ENCODE data around the gene CASTOR1.
A peak's percentile ranks its signal among the peaks of the same experiment; 100 is the strongest.

The CASTOR1 gene

DNA sequence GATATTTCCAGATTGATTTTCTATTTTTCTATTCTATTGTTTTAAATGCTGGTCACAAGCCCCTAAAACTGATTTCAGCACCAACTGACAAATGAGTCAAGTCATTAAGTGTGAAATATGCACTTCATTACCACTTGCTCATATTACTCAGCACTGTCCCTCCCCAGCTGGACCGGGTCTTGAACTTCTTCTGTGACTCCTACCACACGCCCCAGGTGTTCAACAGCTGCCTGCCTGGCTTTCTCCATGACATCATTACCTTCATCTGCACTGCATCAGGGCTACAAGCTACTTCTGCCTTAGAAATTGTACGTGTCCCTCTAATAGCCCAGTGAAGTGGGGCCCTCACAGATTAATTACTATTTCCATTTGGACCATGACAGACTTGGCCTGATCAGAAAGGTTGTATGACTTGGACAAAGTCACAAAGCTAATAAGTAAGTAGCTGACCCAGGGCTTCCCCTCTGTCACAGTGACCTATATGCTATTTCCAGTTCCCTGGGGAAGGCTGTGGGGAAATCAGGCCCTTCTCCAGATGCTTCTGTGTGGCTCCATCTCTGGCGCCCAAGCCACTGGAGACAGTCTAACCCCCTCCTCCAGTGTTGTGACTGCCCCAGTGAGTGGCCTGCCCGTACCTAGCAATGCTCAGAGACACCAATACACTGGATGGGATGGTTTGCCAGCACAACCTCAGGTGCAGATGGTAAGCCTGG lies 19.4 kb upstream of the CASTOR1 start:
- Histone ChIP-seq H3K9me3 (ENCODE audit: low read length) (no peaks in the 10 kb centered on the region), H3K4me2 (ENCODE audit: low read length) (peak overlapping the region; percentile 22; the same call in 1 of the 2 replicates), H3F3A (ENCODE audit: insufficient read depth, low read length) (0 out of 2 replicates have a peak, but pooled peaks cover 3% of the 10 kb centered on the region), H3K4me1 (ENCODE audit: insufficient read depth, low read length, severe bottlenecking) (peaks cover 79% of the 10 kb centered on the region), H3K36me3 (ENCODE audit: insufficient read depth, low read length) (no peaks in the 10 kb centered on the region), H3K9ac (ENCODE audit: low read length) (peak overlapping the region; percentile 8; the same call in 1 of the 2 replicates), H3K27me3 (ENCODE audit: insufficient read depth, low read length) (no peaks in the 10 kb centered on the region), H3K79me2 (ENCODE audit: insufficient read depth, low read length) (no peaks in the 10 kb centered on the region), H3K27ac (ENCODE audit: low read depth, low read length, poor library complexity, severe bottlenecking) (peak overlapping the region; percentile 99), H3K4me3 (ENCODE audit: low read depth, low read length, poor library complexity, severe bottlenecking) (no peak overlapping the region), H4K20me1 (ENCODE audit: insufficient read depth, low read length) (no peaks in the 10 kb centered on the region), H3K9me2 (ENCODE audit: low read depth, low read length) (no peaks in the 10 kb centered on the region), H2AFZ (ENCODE audit: low read length) (no peak overlapping the region)
- TF ChIP-seq EZH2 (IDR thresholded peaks at IDR 0.05; ENCODE audit: borderline replicate concordance, low read length): no peak
- TF ChIP-seq, protein P1, sequence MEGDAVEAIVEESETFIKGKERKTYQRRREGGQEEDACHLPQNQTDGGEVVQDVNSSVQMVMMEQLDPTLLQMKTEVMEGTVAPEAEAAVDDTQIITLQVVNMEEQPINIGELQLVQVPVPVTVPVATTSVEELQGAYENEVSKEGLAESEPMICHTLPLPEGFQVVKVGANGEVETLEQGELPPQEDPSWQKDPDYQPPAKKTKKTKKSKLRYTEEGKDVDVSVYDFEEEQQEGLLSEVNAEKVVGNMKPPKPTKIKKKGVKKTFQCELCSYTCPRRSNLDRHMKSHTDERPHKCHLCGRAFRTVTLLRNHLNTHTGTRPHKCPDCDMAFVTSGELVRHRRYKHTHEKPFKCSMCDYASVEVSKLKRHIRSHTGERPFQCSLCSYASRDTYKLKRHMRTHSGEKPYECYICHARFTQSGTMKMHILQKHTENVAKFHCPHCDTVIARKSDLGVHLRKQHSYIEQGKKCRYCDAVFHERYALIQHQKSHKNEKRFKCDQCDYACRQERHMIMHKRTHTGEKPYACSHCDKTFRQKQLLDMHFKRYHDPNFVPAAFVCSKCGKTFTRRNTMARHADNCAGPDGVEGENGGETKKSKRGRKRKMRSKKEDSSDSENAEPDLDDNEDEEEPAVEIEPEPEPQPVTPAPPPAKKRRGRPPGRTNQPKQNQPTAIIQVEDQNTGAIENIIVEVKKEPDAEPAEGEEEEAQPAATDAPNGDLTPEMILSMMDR (IDR thresholded peaks at IDR 0.05; ENCODE audit: low read length): no peak

DNA sequence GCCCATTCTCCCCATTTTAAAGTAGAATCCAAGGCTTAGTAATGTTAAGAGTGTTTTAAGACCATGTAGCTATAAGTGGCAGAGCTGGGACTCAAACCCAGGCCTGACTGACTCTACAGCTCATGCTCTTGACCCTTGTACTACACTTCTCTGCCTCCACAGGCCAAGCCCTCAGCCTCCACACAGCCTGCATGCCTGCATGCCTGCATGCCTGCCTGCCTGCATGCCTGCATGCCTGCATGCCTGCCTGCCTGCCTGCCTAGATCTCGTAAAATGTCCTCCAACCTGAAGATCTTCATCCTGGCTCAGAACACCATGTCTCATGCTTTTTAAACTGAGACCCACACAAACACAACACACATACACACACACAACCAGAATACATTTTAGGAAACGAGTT lies 18.8 kb upstream of the CASTOR1 start:
- no peaks in the 10 kb centered on the region for H3K36me3 ChIP-seq (ENCODE audit: insufficient read depth, low read length)
- H4K20me1 ChIP-seq (ENCODE audit: insufficient read depth, low read length): no peaks in the 10 kb centered on the region
- no peaks in the 10 kb centered on the region for H3K9me2 ChIP-seq (ENCODE audit: low read depth, low read length)
- no peaks in the 10 kb centered on the region for H3K27me3 ChIP-seq (ENCODE audit: insufficient read depth, low read length)
- no peaks in the 10 kb centered on the region for H3K79me2 ChIP-seq (ENCODE audit: insufficient read depth, low read length)
- H3K4me3 ChIP-seq (ENCODE audit: low read depth, low read length, poor library complexity, severe bottlenecking): no peak overlapping the region
- no peak for TF ChIP-seq EZH2 (IDR thresholded peaks at IDR 0.05; ENCODE audit: borderline replicate concordance, low read length)
- H3K27ac ChIP-seq (ENCODE audit: low read depth, low read length, poor library complexity, severe bottlenecking): peak overlapping the region; percentile 99
- 0 out of 2 replicates have a peak, but pooled peaks cover 3% of the 10 kb centered on the region for H3F3A ChIP-seq (ENCODE audit: insufficient read depth, low read length)
- H3K4me2 ChIP-seq (ENCODE audit: low read length): peak overlapping the region; percentile 22; the same call in 1 of the 2 replicates
- no peak overlapping the region for H2AFZ ChIP-seq (ENCODE audit: low read length)
- H3K9ac ChIP-seq (ENCODE audit: low read length): peak overlapping the region; percentile 8; the same call in 1 of the 2 replicates
- peaks cover 85% of the 10 kb centered on the region for H3K4me1 ChIP-seq (ENCODE audit: insufficient read depth, low read length, severe bottlenecking)
- no peaks in the 10 kb centered on the region for H3K9me3 ChIP-seq (ENCODE audit: low read length)

DNA sequence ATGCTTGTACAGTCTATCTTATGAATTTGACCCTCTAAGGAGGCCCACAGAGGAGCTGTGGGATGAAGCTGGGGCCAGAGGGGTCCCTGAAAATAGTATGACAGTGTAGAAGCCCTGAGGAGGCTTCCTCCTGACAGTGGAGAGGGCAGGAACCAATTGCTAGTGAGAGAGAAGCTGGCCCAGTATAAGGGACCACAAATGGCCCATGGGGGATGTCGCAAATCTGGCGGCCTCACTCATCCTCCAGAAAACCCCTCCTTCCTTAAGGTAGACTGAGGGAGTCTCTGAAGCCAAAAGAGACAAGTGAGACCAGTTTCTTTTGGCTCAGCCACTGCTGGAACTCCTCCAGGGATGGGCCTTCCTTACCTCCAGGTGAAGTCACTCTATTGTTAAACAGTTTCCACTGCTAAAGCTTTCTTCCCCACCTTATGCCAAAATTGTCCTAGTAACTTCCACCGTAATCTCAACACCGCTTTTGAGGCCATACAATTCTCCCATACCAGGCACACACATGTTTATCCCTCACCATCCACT lies 17.8 kb upstream of the CASTOR1 start:
- Histone ChIP-seq H3K36me3 (ENCODE audit: insufficient read depth, low read length) (peaks cover 1% of the 10 kb centered on the region; the same call in 1 of the 2 replicates), H3K9me3 (ENCODE audit: low read length) (no peaks in the 10 kb centered on the region), H2AFZ (ENCODE audit: low read length) (no peak overlapping the region), H3K9ac (ENCODE audit: low read length) (peak overlapping the region; percentile 79), H3K9me2 (ENCODE audit: low read depth, low read length) (no peaks in the 10 kb centered on the region), H4K20me1 (ENCODE audit: insufficient read depth, low read length) (no peaks in the 10 kb centered on the region), H3K4me3 (ENCODE audit: low read depth, low read length, poor library complexity, severe bottlenecking) (peak overlapping the region; percentile 50), H3F3A (ENCODE audit: insufficient read depth, low read length) (0 out of 2 replicates have a peak, but pooled peaks cover 3% of the 10 kb centered on the region), H3K4me2 (ENCODE audit: low read length) (peak overlapping the region; percentile 78), H3K27me3 (ENCODE audit: insufficient read depth, low read length) (no peaks in the 10 kb centered on the region), H3K79me2 (ENCODE audit: insufficient read depth, low read length) (no peaks in the 10 kb centered on the region), H3K4me1 (ENCODE audit: insufficient read depth, low read length, severe bottlenecking) (peaks cover 95% of the 10 kb centered on the region), H3K27ac (ENCODE audit: low read depth, low read length, poor library complexity, severe bottlenecking) (peak overlapping the region; percentile 99)
- TF ChIP-seq, protein P1 (IDR thresholded peaks at IDR 0.05; ENCODE audit: low read length): no peak
- no peak for TF ChIP-seq EZH2 (IDR thresholded peaks at IDR 0.05; ENCODE audit: borderline replicate concordance, low read length)
